ENCODE results near the gene NOTUM. TPM values are rescaled to one million over a fixed set of nuclear protein-coding genes. Genes with fewer than 3 reads are reported as not detected.

The NOTUM gene
- polyA plus RNA-seq, 2 of the 4 experiments (the other 2 are of a cell fraction) = 0.06 to 0.92 TPM

GRCh38 chr17:81907219-81908145, 53.5 kb downstream of the NOTUM start:
- POLR2A ChIA-PET = no interaction called here
- TF ChIP-seq CHD2 (IDR thresholded peaks at IDR 0.05; ENCODE audit: low read length, partially characterized antibody) = no peak
- no peak for TF ChIP-seq HMGXB4 (CRISPR knock-in tag; IDR thresholded peaks at IDR 0.05; ENCODE audit: borderline replicate concordance)
- no peak for TF ChIP-seq FOSL2 (IDR thresholded peaks at IDR 0.05)
- TF ChIP-seq FOSL2 (CRISPR knock-in tag; IDR thresholded peaks at IDR 0.05) = no peak
- no peak for TF ChIP-seq MAFK (IDR thresholded peaks at IDR 0.05; ENCODE audit: partially characterized antibody)
- no peak for TF ChIP-seq ZSCAN20 (CRISPR knock-in tag; IDR thresholded peaks at IDR 0.05)
- no peak for TF ChIP-seq CBX2 (IDR thresholded peaks at IDR 0.05; ENCODE audit: borderline replicate concordance, low read depth)
- TF ChIP-seq NFE2L2 (conservative IDR thresholded peaks at IDR 0.05; ENCODE audit: low read length) = no peak
- no peak for TF ChIP-seq JUNB (IDR thresholded peaks at IDR 0.05)
- no peak for TF ChIP-seq EHF (CRISPR knock-in tag; IDR thresholded peaks at IDR 0.05)
- TF ChIP-seq BHLHE40 (IDR thresholded peaks at IDR 0.05; ENCODE audit: low read depth, low read length) = no peak
- TF ChIP-seq TP53 (CRISPR knock-in tag; IDR thresholded peaks at IDR 0.05) = no peak
- no peak for TF ChIP-seq ZC3H11A (IDR thresholded peaks at IDR 0.05)
- TF ChIP-seq FOSB (CRISPR knock-in tag; IDR thresholded peaks at IDR 0.05) = no peak
- TF ChIP-seq REST (IDR thresholded peaks at IDR 0.05) = no peak
- no peak for TF ChIP-seq KDM1A (IDR thresholded peaks at IDR 0.05; ENCODE audit: low read depth)
- TF ChIP-seq MYC (IDR thresholded peaks at IDR 0.05; ENCODE audit: borderline replicate concordance, low read length) = no peak
- TF ChIP-seq ELK1 (IDR thresholded peaks at IDR 0.05; ENCODE audit: low read depth, low read length) = no peak
- peaks cover 10% of the 10 kb centered on the region; the same call in 2 of the 3 replicates for H3K4me1 ChIP-seq
- ATAC-seq (no peak), FAIRE-seq (no peak), DNase-seq (ENCODE audit: low read depth in 1 of 2, low spot score in 1 of 2) (no peak)
- CTCF ChIA-PET = interaction anchor here (1.2 to 2.8 kb wide), 6 partner anchors 12 to 85 kb away, joined by 3 to 7 read pairs (median 4); partner anchors contain the start of gene MAFG
- WGBS (ENCODE audit: missing lambda C conversion rate) = 94% methylated on average over 24 of the region's 26 CpGs
- no peak overlapping the region for H3K4me2 ChIP-seq
- H3K9me3 ChIP-seq = no peaks in the 10 kb centered on the region
- H3K27ac ChIP-seq = no peak overlapping the region
- no peak overlapping the region for H3K4me3 ChIP-seq
